GM12878 (cell line): Measurements from ENCODE around the gene SFSWAP.

Experiments
- CTCF ChIP-seq, 3 experiments: IDR thresholded peaks in 2 of 3; conservative IDR thresholded peaks in 1 of 3; 2 replicates each; pipeline ENCODE4 v1.5.1; 2011; ENCODE audit warnings: low read depth in 3 of 3, low read length in 3 of 3, mild to moderate bottlenecking in 3 of 3, control low read depth in 2 of 3, moderate library complexity in 2 of 3, inconsistent platforms in 1 of 3, mixed read lengths in 1 of 3; ENCODE audit not compliant: control insufficient read depth in 2 of 3, insufficient read depth in 1 of 3; ENCODE audit errors: extremely low read depth in 1 of 3
- KLF5 ChIP-seq: fragments of 450-650 bp; IDR thresholded peaks from 2 replicates; pipeline ENCODE4 v1.6.1; 2014; ENCODE audit warnings: mild to moderate bottlenecking; ENCODE audit not compliant: partially characterized antibody
- NFXL1 ChIP-seq: fragments of 450-650 bp; IDR thresholded peaks from 2 replicates; pipeline ENCODE4 v1.6.1; 2017; ENCODE audit warnings: antibody characterized with exemption, mild to moderate bottlenecking, borderline replicate concordance
- NFYA ChIP-seq: IDR thresholded peaks from 2 replicates; pipeline ENCODE4 v1.6.1; 2011; ENCODE audit warnings: low read depth, mild to moderate bottlenecking, low read length, improper control_type of control experiment, borderline replicate concordance
- RAD21 ChIP-seq: IDR thresholded peaks from 2 replicates; pipeline ENCODE4 v1.6.1; 2011; ENCODE audit warnings: mild to moderate bottlenecking, low read depth, low read length, moderate library complexity; ENCODE audit not compliant: insufficient read depth
- TCF12 ChIP-seq: IDR thresholded peaks from 2 replicates; pipeline ENCODE4 v1.6.1; 2011; ENCODE audit warnings: low read depth, mild to moderate bottlenecking, low read length
- TF ChIP-seq, protein P1 (sequence below): IDR thresholded peaks from 2 replicates; pipeline ENCODE4 v1.6.1; 2012; ENCODE audit warnings: improper control_type of control experiment, low read depth, low read length; ENCODE audit not compliant: insufficient replicate concordance
- TF ChIP-seq, protein P2 (sequence below): fragments of 450-650 bp; IDR thresholded peaks from 2 replicates; pipeline ENCODE4 v1.6.1; 2016; ENCODE audit warnings: mild to moderate bottlenecking, moderate library complexity, borderline replicate concordance

GRCh38 chr12:131724534-131724933, 13.6 kb downstream of the SFSWAP start:
- TF ChIP-seq RAD21 (no peak), NFXL1 (no peak), CTCF (IDR thresholded peaks at IDR 0.05 in 2 of 3, conservative IDR thresholded peaks at IDR 0.05 in 1 of 3; ENCODE audit: control insufficient read depth in 2 of 3, extremely low read depth in 1 of 3, insufficient read depth in 1 of 3, low read depth in 3 of 3, low read length in 3 of 3) (no peak), TCF12 (no peak), KLF5 (no peak), NFYA (no peak)
- TF ChIP-seq, protein P1, sequence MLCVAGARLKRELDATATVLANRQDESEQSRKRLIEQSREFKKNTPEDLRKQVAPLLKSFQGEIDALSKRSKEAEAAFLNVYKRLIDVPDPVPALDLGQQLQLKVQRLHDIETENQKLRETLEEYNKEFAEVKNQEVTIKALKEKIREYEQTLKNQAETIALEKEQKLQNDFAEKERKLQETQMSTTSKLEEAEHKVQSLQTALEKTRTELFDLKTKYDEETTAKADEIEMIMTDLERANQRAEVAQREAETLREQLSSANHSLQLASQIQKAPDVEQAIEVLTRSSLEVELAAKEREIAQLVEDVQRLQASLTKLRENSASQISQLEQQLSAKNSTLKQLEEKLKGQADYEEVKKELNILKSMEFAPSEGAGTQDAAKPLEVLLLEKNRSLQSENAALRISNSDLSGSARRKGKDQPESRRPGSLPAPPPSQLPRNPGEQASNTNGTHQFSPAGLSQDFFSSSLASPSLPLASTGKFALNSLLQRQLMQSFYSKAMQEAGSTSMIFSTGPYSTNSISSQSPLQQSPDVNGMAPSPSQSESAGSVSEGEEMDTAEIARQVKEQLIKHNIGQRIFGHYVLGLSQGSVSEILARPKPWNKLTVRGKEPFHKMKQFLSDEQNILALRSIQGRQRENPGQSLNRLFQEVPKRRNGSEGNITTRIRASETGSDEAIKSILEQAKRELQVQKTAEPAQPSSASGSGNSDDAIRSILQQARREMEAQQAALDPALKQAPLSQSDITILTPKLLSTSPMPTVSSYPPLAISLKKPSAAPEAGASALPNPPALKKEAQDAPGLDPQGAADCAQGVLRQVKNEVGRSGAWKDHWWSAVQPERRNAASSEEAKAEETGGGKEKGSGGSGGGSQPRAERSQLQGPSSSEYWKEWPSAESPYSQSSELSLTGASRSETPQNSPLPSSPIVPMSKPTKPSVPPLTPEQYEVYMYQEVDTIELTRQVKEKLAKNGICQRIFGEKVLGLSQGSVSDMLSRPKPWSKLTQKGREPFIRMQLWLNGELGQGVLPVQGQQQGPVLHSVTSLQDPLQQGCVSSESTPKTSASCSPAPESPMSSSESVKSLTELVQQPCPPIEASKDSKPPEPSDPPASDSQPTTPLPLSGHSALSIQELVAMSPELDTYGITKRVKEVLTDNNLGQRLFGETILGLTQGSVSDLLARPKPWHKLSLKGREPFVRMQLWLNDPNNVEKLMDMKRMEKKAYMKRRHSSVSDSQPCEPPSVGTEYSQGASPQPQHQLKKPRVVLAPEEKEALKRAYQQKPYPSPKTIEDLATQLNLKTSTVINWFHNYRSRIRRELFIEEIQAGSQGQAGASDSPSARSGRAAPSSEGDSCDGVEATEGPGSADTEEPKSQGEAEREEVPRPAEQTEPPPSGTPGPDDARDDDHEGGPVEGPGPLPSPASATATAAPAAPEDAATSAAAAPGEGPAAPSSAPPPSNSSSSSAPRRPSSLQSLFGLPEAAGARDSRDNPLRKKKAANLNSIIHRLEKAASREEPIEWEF: no peak
- TF ChIP-seq, protein P2, sequence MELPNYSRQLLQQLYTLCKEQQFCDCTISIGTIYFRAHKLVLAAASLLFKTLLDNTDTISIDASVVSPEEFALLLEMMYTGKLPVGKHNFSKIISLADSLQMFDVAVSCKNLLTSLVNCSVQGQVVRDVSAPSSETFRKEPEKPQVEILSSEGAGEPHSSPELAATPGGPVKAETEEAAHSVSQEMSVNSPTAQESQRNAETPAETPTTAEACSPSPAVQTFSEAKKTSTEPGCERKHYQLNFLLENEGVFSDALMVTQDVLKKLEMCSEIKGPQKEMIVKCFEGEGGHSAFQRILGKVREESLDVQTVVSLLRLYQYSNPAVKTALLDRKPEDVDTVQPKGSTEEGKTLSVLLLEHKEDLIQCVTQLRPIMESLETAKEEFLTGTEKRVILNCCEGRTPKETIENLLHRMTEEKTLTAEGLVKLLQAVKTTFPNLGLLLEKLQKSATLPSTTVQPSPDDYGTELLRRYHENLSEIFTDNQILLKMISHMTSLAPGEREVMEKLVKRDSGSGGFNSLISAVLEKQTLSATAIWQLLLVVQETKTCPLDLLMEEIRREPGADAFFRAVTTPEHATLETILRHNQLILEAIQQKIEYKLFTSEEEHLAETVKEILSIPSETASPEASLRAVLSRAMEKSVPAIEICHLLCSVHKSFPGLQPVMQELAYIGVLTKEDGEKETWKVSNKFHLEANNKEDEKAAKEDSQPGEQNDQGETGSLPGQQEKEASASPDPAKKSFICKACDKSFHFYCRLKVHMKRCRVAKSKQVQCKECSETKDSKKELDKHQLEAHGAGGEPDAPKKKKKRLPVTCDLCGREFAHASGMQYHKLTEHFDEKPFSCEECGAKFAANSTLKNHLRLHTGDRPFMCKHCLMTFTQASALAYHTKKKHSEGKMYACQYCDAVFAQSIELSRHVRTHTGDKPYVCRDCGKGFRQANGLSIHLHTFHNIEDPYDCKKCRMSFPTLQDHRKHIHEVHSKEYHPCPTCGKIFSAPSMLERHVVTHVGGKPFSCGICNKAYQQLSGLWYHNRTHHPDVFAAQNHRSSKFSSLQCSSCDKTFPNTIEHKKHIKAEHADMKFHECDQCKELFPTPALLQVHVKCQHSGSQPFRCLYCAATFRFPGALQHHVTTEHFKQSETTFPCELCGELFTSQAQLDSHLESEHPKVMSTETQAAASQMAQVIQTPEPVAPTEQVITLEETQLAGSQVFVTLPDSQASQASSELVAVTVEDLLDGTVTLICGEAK: no peak
